ENCODE data around the gene STPG4. TPM values are rescaled to one million over a fixed set of nuclear protein-coding genes. Genes with fewer than 3 reads are reported as not detected.

Gene STPG4
- total RNA-seq, 1 experiment from 2014 or later = 10.6 TPM

DNA sequence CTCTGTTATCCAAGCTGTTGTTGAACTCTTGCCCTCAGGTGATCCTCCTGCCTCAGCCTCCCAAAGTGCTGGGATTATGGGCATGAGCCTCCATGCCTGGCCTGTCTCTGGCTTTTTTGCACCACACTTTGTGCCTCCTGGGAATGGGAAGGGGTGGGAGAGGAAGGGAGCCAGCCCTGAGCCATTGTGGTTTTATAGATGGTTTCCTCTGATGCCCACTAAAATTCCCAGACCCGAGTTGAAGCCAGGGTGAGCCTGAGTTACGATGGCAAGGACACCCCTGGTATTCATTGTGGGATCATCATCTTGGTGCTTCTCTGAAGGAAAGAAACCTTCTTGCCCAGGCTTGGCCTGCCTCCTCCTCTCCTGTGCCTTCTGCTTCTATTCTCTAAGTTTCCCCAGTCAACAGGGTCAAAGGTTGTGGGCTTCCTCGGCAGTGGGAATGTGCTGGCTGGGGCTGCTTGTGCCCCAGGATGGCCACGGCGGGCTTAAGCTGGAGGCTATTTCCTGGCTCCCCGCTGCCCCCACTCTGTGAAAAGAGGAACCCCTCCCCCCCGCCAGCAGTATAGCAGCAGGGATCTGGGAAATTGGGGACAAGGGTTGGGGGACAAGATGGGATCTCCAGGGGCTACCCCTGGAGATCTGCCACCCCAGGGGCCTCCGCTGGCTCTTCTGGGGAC is 106.2 kb downstream of the STPG4 start:
- DNase-seq (ENCODE audit: low read depth, low spot score) = no peak
- ChIA-PET CTCF (no interaction called here), POLR2A (no interaction called here), RAD21 (ENCODE audit: low non-redundant PET in 1 of 2, low total read pairs in 2 of 2, uncharacterized antibody in 2 of 2, unreplicated experiment in 2 of 2) (no interaction called here)
- no peaks in the 10 kb centered on the region for H4K20me1 ChIP-seq (ENCODE audit: insufficient read depth)
- H3K4me2 ChIP-seq (ENCODE audit: low read length) = no peak overlapping the region
- H3K36me3 ChIP-seq (ENCODE audit: control insufficient read depth in 1 of 2, insufficient read depth in 2 of 2, low read length in 2 of 2) = no peaks in the 10 kb centered on the region; a peak in 1 of 4 replicates
- H3K79me2 ChIP-seq (ENCODE audit: insufficient read depth, low read length) = no peaks in the 10 kb centered on the region
- H2AFZ ChIP-seq (ENCODE audit: low read depth, low read length, poor library complexity, severe bottlenecking) = no peak overlapping the region
- no TSS peak for BruUV-seq (replicated peaks)
- intact Hi-C loops (cut with micrococcal nuclease) = no loop called here
- no peaks in the 10 kb centered on the region for H3K9me3 ChIP-seq (ENCODE audit: control insufficient read depth in 1 of 2, insufficient read depth in 1 of 2, low read depth in 1 of 2, low read length in 2 of 2)
- H3K9ac ChIP-seq (ENCODE audit: low read length) = no peak overlapping the region
- TF ChIP-seq JUND (IDR thresholded peaks at IDR 0.05) (no peak), EZH2phosphoT487 (IDR thresholded peaks at IDR 0.05; ENCODE audit: borderline replicate concordance) (no peak), POLR2A (IDR thresholded peaks at IDR 0.05; ENCODE audit: borderline replicate concordance, extremely low read depth, insufficient read depth, insufficient read length) (no peak), TCF7L2 (IDR thresholded peaks at IDR 0.05; ENCODE audit: borderline replicate concordance, extremely low read depth, insufficient read depth, insufficient read length) (no peak), FOSL1 (IDR thresholded peaks at IDR 0.05; ENCODE audit: low read depth) (no peak), ELF1 (IDR thresholded peaks at IDR 0.05; ENCODE audit: borderline replicate concordance, low read depth) (no peak), ZFX (IDR thresholded peaks at IDR 0.05) (no peak), CEBPB (IDR thresholded peaks at IDR 0.05; ENCODE audit: low read depth) (no peak), ZNF274 (IDR thresholded peaks at IDR 0.05; ENCODE audit: low read depth, low read length) (no peak), RAD21 (IDR thresholded peaks at IDR 0.05; ENCODE audit: low read depth) (no peak), EGR1 (IDR thresholded peaks at IDR 0.05; ENCODE audit: low read depth) (no peak), SRF (IDR thresholded peaks at IDR 0.05; ENCODE audit: low read depth) (no peak)
- TF ChIP-seq, protein P1, sequence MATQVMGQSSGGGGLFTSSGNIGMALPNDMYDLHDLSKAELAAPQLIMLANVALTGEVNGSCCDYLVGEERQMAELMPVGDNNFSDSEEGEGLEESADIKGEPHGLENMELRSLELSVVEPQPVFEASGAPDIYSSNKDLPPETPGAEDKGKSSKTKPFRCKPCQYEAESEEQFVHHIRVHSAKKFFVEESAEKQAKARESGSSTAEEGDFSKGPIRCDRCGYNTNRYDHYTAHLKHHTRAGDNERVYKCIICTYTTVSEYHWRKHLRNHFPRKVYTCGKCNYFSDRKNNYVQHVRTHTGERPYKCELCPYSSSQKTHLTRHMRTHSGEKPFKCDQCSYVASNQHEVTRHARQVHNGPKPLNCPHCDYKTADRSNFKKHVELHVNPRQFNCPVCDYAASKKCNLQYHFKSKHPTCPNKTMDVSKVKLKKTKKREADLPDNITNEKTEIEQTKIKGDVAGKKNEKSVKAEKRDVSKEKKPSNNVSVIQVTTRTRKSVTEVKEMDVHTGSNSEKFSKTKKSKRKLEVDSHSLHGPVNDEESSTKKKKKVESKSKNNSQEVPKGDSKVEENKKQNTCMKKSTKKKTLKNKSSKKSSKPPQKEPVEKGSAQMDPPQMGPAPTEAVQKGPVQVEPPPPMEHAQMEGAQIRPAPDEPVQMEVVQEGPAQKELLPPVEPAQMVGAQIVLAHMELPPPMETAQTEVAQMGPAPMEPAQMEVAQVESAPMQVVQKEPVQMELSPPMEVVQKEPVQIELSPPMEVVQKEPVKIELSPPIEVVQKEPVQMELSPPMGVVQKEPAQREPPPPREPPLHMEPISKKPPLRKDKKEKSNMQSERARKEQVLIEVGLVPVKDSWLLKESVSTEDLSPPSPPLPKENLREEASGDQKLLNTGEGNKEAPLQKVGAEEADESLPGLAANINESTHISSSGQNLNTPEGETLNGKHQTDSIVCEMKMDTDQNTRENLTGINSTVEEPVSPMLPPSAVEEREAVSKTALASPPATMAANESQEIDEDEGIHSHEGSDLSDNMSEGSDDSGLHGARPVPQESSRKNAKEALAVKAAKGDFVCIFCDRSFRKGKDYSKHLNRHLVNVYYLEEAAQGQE (IDR thresholded peaks at IDR 0.05; ENCODE audit: low read depth) = no peak
- TF ChIP-seq, protein P2, sequence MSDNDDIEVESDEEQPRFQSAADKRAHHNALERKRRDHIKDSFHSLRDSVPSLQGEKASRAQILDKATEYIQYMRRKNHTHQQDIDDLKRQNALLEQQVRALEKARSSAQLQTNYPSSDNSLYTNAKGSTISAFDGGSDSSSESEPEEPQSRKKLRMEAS (IDR thresholded peaks at IDR 0.05) = no peak
- TF ChIP-seq, protein P3, sequence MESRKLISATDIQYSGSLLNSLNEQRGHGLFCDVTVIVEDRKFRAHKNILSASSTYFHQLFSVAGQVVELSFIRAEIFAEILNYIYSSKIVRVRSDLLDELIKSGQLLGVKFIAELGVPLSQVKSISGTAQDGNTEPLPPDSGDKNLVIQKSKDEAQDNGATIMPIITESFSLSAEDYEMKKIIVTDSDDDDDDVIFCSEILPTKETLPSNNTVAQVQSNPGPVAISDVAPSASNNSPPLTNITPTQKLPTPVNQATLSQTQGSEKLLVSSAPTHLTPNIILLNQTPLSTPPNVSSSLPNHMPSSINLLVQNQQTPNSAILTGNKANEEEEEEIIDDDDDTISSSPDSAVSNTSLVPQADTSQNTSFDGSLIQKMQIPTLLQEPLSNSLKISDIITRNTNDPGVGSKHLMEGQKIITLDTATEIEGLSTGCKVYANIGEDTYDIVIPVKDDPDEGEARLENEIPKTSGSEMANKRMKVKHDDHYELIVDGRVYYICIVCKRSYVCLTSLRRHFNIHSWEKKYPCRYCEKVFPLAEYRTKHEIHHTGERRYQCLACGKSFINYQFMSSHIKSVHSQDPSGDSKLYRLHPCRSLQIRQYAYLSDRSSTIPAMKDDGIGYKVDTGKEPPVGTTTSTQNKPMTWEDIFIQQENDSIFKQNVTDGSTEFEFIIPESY (IDR thresholded peaks at IDR 0.05; ENCODE audit: extremely low read depth, insufficient replicate concordance, low read length) = no peak
- TF ChIP-seq, protein P4, sequence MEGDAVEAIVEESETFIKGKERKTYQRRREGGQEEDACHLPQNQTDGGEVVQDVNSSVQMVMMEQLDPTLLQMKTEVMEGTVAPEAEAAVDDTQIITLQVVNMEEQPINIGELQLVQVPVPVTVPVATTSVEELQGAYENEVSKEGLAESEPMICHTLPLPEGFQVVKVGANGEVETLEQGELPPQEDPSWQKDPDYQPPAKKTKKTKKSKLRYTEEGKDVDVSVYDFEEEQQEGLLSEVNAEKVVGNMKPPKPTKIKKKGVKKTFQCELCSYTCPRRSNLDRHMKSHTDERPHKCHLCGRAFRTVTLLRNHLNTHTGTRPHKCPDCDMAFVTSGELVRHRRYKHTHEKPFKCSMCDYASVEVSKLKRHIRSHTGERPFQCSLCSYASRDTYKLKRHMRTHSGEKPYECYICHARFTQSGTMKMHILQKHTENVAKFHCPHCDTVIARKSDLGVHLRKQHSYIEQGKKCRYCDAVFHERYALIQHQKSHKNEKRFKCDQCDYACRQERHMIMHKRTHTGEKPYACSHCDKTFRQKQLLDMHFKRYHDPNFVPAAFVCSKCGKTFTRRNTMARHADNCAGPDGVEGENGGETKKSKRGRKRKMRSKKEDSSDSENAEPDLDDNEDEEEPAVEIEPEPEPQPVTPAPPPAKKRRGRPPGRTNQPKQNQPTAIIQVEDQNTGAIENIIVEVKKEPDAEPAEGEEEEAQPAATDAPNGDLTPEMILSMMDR (IDR thresholded peaks at IDR 0.05 in 2 of 3, conservative IDR thresholded peaks at IDR 0.05 in 1 of 3; ENCODE audit: borderline replicate concordance in 1 of 3, insufficient read depth in 1 of 3, low read depth in 2 of 3, low read length in 2 of 3) = no peak; a peak in 1 of 6 replicates
- no peak; the same call in 1 of the 2 replicates for ATAC-seq
- no peak overlapping the region for H3K4me3 ChIP-seq (replicated peaks in 1 of 2; ENCODE audit: low read depth in 1 of 2, low read length in 2 of 2)
- H3K4me1 ChIP-seq (ENCODE audit: control insufficient read depth in 1 of 2, insufficient read depth in 2 of 2, low read length in 2 of 2) = peaks cover 12 to 18% of the 10 kb centered on the region in 2 experiments
- H3K27ac ChIP-seq (ENCODE audit: low read depth, low read length) = no peak overlapping the region
- no peaks in the 10 kb centered on the region for H3K27me3 ChIP-seq (ENCODE audit: insufficient read depth, low read length)
- no peaks in the 10 kb centered on the region for H3K9me2 ChIP-seq (ENCODE audit: insufficient read depth)
